SU-DHL-6 (cell line): ENCODE measurements around the gene LIPA.

ENCODE experiments used
- CTCF ChIP-seq: fragments of 200-600 bp; sonication (generic); IDR thresholded peaks from one replicate; pipeline ENCODE4 v1.5.1; 2017; ENCODE audit warnings: antibody characterized with exemption, mild to moderate bottlenecking, low read length, moderate library complexity; ENCODE audit not compliant: insufficient read depth, poor library complexity, severe bottlenecking
- EZH2phosphoT487 ChIP-seq: fragments of 200-600 bp; sonication (generic), shearing (Covaris generic); conservative IDR thresholded peaks from 2 replicates; pipeline ENCODE4 v1.6.1; 2018; ENCODE audit warnings: mild to moderate bottlenecking, antibody characterized with exemption, low read length, moderate library complexity, mixed read lengths

DNA sequence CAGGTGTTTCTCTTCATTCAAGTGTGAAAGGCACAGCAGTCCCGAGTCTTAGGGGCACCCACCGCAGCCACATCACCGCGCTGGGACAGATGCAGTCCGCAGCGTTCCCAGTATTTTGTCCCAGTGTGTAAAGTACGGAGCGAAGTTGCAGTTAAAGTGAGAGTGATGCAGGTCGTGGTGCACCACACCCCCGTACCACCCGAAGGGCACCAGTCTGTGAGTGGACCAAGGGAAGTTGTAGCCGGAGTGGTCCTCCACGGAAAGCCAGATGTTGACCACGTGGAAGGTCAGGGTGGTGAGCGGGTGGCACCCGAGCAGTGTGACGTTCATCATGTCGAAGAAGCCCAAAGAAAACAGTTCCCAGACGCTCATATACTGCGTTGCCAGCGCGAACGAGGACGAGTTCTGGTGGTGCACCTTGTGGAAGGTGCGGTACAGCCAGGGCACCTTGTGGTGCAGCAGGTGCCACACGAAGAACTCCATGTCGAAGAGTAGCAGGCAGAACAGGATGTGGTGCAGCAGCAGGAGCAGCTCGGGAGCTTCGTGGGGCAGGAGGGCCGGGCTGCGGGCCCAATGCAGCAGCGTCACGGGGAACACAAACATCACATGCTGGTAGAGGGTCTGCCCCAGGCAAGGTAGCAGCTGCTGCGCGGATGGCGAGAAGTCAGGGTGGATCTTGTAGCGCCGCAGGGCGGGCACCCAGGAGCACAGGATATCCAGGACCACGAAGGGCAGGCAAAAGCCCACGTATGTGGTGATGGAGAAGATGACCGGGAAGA is 45.0 kb downstream of the LIPA start:
- TF ChIP-seq CTCF (no peak), EZH2phosphoT487 (no peak)
